Caco-2 (cell line): ENCODE data around the gene OXER1. TPM values are rescaled to one million over a fixed set of nuclear protein-coding genes. Genes with fewer than 3 reads are reported as not detected.
"Not testable (repeated sequence)": the region's sequence is repeated elsewhere in the genome, so short reads cannot be mapped to it uniquely, and the experiment has no call there.

Experiments used
- BruUV-seq: library from RNA; stranded (reverse); fragments of 400-500 nt; replicated peaks from 2 replicates; lab custom pipeline; 2021; lab: Mats Ljungman, UMichigan
- CTCF ChIA-PET: fragments of 300-600 bp; sonication (Branson Sonifier 250); formaldehyde crosslinking; loops from one replicate; lab custom pipeline; 2022; ENCODE audit warnings: antibody characterized with exemption; lab: Charles Lee
- POLR2A ChIA-PET: fragments of 300-600 bp; sonication (Branson Sonifier 250); formaldehyde crosslinking; loops from one replicate; lab custom pipeline; 2022; ENCODE audit warnings: antibody characterized with exemption; lab: Charles Lee
- DNase-seq, 2 experiments: peaks; one replicate each; pipeline versions ENCODE4 v3.0.0 to v3.0.0-alpha.2; 2020 to 2022
- H3K27me3 ChIP-seq: replicated peaks from 2 replicates; pipeline ENCODE4 v1.6.0; 2011; ENCODE audit warnings: low read length; ENCODE audit not compliant: control insufficient read depth, insufficient read depth
- H3K36me3 ChIP-seq: 2 replicates; pipeline ENCODE4 v1.5.1; 2011; ENCODE audit warnings: low read length; ENCODE audit not compliant: control insufficient read depth, insufficient read depth
- H3K4me1 ChIP-seq: fragments of 250-450 bp; sonication (Bioruptor Pico); 2 replicates; pipeline ENCODE4 v1.5.1; 2020; ENCODE audit warnings: mild to moderate bottlenecking
- H3K4me3 ChIP-seq: 2 replicates; pipeline ENCODE4 v1.5.1; 2011; ENCODE audit warnings: low read depth, mild to moderate bottlenecking, control low read depth, low read length
- H3K9me3 ChIP-seq: fragments of 250-450 bp; sonication (Bioruptor Pico); 2 replicates; pipeline ENCODE4 v1.5.1; 2020; ENCODE audit warnings: mild to moderate bottlenecking, moderate library complexity
- H3K27ac Mint-ChIP-seq: one replicate; pipeline ENCODE4 v1.8.0; 2022; ENCODE audit warnings: mixed read lengths; ENCODE audit not compliant: unreplicated experiment
- H3K27me3 Mint-ChIP-seq: one replicate; pipeline ENCODE4 v1.8.0; 2022; ENCODE audit warnings: mixed read lengths; ENCODE audit not compliant: insufficient read depth, unreplicated experiment
- H3K36me3 Mint-ChIP-seq: one replicate; pipeline ENCODE4 v1.8.0; 2022; ENCODE audit warnings: mild to moderate bottlenecking, mixed read lengths; ENCODE audit not compliant: insufficient read depth, unreplicated experiment
- H3K4me1 Mint-ChIP-seq: one replicate; pipeline ENCODE4 v1.8.0; 2022; ENCODE audit warnings: low read depth, mixed read lengths; ENCODE audit not compliant: unreplicated experiment
- H3K4me3 Mint-ChIP-seq: one replicate; pipeline ENCODE4 v1.8.0; 2022; ENCODE audit warnings: mild to moderate bottlenecking, moderate library complexity, mixed read lengths; ENCODE audit not compliant: unreplicated experiment
- H3K9me3 Mint-ChIP-seq: one replicate; pipeline ENCODE4 v1.8.0; 2022; ENCODE audit warnings: mixed read lengths; ENCODE audit not compliant: unreplicated experiment
- intact Hi-C: fragments of 100-400 bp; cut with micrococcal nuclease; formaldehyde crosslinking; loops from one replicate; pipeline ENCODE4 v1.10.0; 2022; ENCODE audit not compliant: unreplicated experiment
- total RNA-seq: library from RNA; stranded (reverse); gene quantifications from 2 replicates; pipeline ENCODE4 v1.2.3, GENCODE V29; 2022
- TF ChIP-seq, protein P1 (sequence below), 2 experiments: fragments of 200-600 bp in 1 of 2; IDR thresholded peaks; 1 replicate in 1 of 2; 2 replicates in 1 of 2; pipeline versions ENCODE4 v1.5.1 to v1.8.0; 2011 to 2022; ENCODE audit warnings: antibody characterized with exemption in 1 of 2, control low read depth in 1 of 2, inconsistent platforms in 1 of 2, low read depth in 1 of 2, low read length in 1 of 2, mild to moderate bottlenecking in 1 of 2, moderate library complexity in 1 of 2; ENCODE audit not compliant: insufficient read depth in 1 of 2, severe bottlenecking in 1 of 2, unreplicated experiment in 1 of 2

OXER1 gene
- total RNA-seq, 1 experiment from 2014 or later: 10.9 TPM

DNA sequence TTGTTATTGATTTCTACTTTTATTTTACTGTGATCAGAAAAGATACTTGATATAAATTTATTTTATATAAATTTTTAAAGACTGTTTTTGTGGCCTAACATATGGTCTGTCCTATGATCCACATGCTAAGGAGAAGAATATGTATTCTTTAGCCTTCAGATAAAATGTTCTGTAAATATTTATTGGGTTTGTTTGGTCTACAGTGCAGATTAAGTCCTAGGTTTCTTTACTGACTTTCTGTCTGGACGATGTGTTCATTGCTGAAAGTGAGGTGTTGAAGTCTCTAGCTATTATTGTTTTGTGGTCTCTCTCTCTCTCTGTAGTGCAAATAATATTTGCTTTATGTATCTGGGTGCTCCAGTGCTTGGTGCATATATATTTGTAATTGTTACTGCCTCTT lies 30.1 kb downstream of the OXER1 start:
- CTCF ChIA-PET: no interaction called here

DNA sequence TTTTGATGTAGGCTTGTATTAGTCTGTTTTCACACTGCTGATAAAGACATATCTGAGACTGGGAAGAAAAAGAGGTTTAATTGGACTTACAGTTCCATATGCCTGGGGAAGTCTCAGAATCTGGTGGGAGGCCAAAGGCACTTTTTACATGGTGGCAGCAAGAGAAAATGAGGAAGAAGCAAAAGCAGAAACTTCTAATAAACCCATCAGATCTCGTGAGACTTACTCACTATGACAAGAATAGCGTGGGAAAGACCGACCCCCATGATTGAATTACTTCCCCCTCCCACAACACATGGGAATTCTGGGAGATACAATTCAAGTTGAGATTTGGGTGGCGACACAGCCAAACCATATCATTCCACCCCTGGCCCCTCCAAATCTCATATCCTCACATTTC lies 32.6 kb downstream of the OXER1 start:
- H3K27ac Mint-ChIP-seq, intact Hi-C loops, H3K27me3 Mint-ChIP-seq, CTCF ChIA-PET, H3K4me1 ChIP-seq, H3K4me3 Mint-ChIP-seq, BruUV-seq, H3K4me1 Mint-ChIP-seq, POLR2A ChIA-PET, H3K4me3 ChIP-seq, DNase-seq, H3K36me3 ChIP-seq, H3K36me3 Mint-ChIP-seq, H3K27me3 ChIP-seq: not testable (repeated sequence)
- 0 out of 2 replicates have a peak, but pooled peaks cover 13% of the 10 kb centered on the region for H3K9me3 ChIP-seq
- peaks cover 35% of the 10 kb centered on the region for H3K9me3 Mint-ChIP-seq

More for the DNA sequence above, 30.1 kb downstream of the OXER1 start:
- Histone ChIP-seq H3K4me1 (no peaks in the 10 kb centered on the region), H3K4me3 (no peak overlapping the region), H3K36me3 (peaks cover 3% of the 10 kb centered on the region), H3K27me3 (no peaks in the 10 kb centered on the region), H3K9me3 (peaks cover 17% of the 10 kb centered on the region; the same call in 1 of the 2 replicates)
- intact Hi-C loops: no loop called here
- POLR2A ChIA-PET: no interaction called here
- H3K36me3 Mint-ChIP-seq: peaks cover 5% of the 10 kb centered on the region
- H3K4me1 Mint-ChIP-seq: no peaks in the 10 kb centered on the region
- TF ChIP-seq, protein P1, sequence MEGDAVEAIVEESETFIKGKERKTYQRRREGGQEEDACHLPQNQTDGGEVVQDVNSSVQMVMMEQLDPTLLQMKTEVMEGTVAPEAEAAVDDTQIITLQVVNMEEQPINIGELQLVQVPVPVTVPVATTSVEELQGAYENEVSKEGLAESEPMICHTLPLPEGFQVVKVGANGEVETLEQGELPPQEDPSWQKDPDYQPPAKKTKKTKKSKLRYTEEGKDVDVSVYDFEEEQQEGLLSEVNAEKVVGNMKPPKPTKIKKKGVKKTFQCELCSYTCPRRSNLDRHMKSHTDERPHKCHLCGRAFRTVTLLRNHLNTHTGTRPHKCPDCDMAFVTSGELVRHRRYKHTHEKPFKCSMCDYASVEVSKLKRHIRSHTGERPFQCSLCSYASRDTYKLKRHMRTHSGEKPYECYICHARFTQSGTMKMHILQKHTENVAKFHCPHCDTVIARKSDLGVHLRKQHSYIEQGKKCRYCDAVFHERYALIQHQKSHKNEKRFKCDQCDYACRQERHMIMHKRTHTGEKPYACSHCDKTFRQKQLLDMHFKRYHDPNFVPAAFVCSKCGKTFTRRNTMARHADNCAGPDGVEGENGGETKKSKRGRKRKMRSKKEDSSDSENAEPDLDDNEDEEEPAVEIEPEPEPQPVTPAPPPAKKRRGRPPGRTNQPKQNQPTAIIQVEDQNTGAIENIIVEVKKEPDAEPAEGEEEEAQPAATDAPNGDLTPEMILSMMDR (IDR thresholded peaks at IDR 0.05; ENCODE audit: insufficient read depth in 1 of 2, low read depth in 1 of 2, low read length in 1 of 2, severe bottlenecking in 1 of 2, unreplicated experiment in 1 of 2): no peak
- DNase-seq: no peak
- peaks cover 45% of the 10 kb centered on the region for H3K9me3 Mint-ChIP-seq
- H3K27ac Mint-ChIP-seq: no peak overlapping the region
- no peak overlapping the region for H3K4me3 Mint-ChIP-seq
- H3K27me3 Mint-ChIP-seq: no peaks in the 10 kb centered on the region
- BruUV-seq: no TSS peak

GRCh38 chr2:42726680-42727079 lies 37.3 kb downstream of the OXER1 start:
- Mint-ChIP-seq H3K27me3 (no peaks in the 10 kb centered on the region), H3K36me3 (peaks cover 2% of the 10 kb centered on the region), H3K4me1 (no peaks in the 10 kb centered on the region), H3K27ac (no peak overlapping the region), H3K9me3 (peaks cover 11% of the 10 kb centered on the region), H3K4me3 (no peak overlapping the region)
- no peak for DNase-seq
- intact Hi-C loops: no loop called here
- BruUV-seq: no TSS peak
- POLR2A ChIA-PET: no interaction called here
- 0 out of 2 replicates have a peak, but pooled peaks cover 8% of the 10 kb centered on the region for H3K9me3 ChIP-seq
- no peaks in the 10 kb centered on the region for H3K36me3 ChIP-seq
- no peak overlapping the region for H3K4me3 ChIP-seq
- CTCF ChIA-PET: no interaction called here
- no peaks in the 10 kb centered on the region for H3K4me1 ChIP-seq
- TF ChIP-seq, protein P1 (IDR thresholded peaks at IDR 0.05; ENCODE audit: insufficient read depth in 1 of 2, low read depth in 1 of 2, low read length in 1 of 2, severe bottlenecking in 1 of 2, unreplicated experiment in 1 of 2): no peak
- no peaks in the 10 kb centered on the region for H3K27me3 ChIP-seq

DNA sequence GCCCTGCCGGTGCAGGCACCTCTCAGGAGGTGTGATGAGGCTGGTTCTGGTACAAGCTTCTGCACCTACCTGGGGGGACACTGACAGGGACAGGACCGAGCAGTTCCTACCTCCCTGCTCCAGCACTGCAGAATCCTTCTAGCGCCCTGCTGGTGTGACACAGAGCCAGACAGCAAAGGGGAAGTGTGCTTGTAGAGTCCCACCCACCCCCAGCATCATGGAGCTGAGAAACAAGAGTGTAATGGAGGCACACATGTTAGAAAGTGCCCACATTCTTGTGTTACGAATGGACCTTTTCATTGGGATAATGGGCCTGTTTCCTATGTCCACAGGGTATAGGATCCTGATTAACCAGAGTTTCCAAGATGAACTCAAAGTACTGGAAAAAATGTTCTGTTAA lies 38.3 kb downstream of the OXER1 start:
- CTCF ChIA-PET: no interaction called here
- POLR2A ChIA-PET: no interaction called here
- Mint-ChIP-seq H3K4me3 (no peak overlapping the region), H3K4me1 (no peaks in the 10 kb centered on the region), H3K27me3 (no peaks in the 10 kb centered on the region), H3K36me3 (peaks cover 6% of the 10 kb centered on the region), H3K27ac (no peak overlapping the region), H3K9me3 (peaks cover 2% of the 10 kb centered on the region)
- H3K9me3 ChIP-seq: 0 out of 2 replicates have a peak, but pooled peaks cover 5% of the 10 kb centered on the region
- intact Hi-C loops: no loop called here
- no peaks in the 10 kb centered on the region for H3K27me3 ChIP-seq
- H3K36me3 ChIP-seq: no peaks in the 10 kb centered on the region
- DNase-seq: no peak
- H3K4me3 ChIP-seq: no peak overlapping the region
- no peaks in the 10 kb centered on the region for H3K4me1 ChIP-seq
- no TSS peak for BruUV-seq
- TF ChIP-seq, protein P1 (IDR thresholded peaks at IDR 0.05; ENCODE audit: insufficient read depth in 1 of 2, low read depth in 1 of 2, low read length in 1 of 2, severe bottlenecking in 1 of 2, unreplicated experiment in 1 of 2): no peak
